ENCODE measurements around the gene HLA-DOB.

HLA-DOB gene

DNA sequence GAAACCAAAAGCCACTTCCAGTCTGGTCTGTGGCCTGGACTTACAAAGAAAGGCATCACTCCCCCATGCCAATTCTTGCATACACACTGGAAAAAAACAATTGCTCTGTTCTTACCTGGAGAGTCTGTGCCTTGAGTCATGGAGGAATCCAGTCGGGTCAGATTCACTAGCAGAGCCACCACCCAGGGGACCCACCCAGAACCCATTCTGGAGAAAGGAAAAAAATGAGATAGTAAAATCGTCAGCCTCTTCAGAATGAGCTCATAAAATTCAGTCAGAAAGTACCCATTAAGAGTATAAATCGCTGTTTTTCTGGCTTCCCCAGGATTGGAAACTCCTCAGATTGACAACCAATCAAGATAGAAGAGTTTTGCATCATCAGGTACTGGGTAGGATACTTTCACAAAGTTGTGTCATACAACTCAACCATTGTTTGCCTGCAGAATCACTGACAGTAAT, at the start of gene HLA-DOB:
Gene HLA-DOB (minus strand): TSS at position 257 of the 459 bp plus-strand sequence. CDS start 51 bp downstream, at position 206.
- Mint-ChIP-seq H3K4me3 (no peak within 1 kb of the TSS), H3K9me3 (no peaks in the 10 kb centered on the region), H3K27ac (peak within 1 kb of the TSS in 1 of 2 donors; percentile 79), H3K27me3 (no peaks in the 10 kb centered on the region), H3K4me1 (peaks cover 11% of the 10 kb centered on the region)
- ATAC-seq (peak; percentile 67), DNase-seq (no peak)

DNA sequence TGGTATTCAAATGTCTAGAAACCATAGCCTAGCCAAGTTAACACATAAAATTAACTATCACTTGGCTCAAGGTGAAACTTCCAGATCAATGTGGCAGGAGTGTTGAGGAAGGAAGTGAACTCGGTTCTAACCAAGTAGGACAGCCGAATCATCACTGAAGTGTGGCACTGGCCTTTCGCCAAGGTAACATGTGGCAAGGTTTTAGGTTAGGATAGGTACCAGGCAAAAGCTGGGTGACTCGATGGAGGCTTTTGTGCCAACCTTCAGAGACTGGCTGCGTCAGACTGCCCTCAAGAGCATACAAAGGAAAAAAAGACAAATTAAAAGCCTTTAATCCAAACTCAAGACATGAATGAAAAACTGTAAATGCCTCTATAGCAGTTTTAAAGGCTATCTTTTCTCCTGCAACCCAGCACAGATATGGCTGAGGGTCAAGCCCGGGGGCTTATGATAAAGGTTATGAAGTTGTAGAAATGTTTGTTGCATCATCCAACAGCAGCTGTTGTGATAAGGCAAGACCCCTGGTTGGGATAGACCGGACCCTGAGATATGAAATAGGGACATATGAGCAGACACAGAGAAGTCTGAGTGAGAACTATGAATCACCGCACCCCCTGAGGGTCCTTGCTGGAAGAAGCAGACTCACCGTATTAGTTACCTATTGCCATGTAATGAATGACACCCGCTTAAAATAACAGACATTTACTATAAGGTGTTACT, 49.1 kb upstream of the HLA-DOB start:
- no peaks in the 10 kb centered on the region for H3K9me3 Mint-ChIP-seq
- ATAC-seq (peak; percentile 41), DNase-seq (no peak)
- H3K4me3 Mint-ChIP-seq, result no peak overlapping the region
- H3K27ac Mint-ChIP-seq, result peak overlapping the region in 1 of 2 donors; percentile 80
- no peaks in the 10 kb centered on the region for H3K27me3 Mint-ChIP-seq
- H3K4me1 Mint-ChIP-seq, result peaks cover 54% of the 10 kb centered on the region

DNA sequence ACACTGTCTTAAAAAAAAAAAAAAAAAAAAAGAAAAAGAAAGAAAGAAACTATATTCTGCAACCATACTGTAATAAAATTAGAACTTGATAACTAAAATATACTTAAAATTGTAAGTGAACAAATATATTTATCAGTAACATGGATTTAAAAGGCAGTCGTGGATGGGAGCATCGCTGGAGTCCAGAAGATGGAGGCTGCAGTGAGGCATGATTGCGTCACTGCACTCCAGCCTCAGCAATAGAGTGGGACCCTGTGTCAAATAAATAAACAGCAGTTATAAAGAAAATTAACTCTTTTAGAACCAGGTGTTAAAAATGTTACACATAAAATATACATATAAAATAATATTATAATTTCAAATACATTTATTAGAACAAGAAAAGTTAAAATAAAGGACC, 45.9 kb upstream of the HLA-DOB start:
- ATAC-seq, result no peak
- Mint-ChIP-seq H3K4me3 (no peak overlapping the region), H3K9me3 (no peaks in the 10 kb centered on the region), H3K27me3 (no peaks in the 10 kb centered on the region), H3K4me1 (peaks cover 65% of the 10 kb centered on the region), H3K27ac (no peak overlapping the region)
- DNase-seq, result no peak

DNA sequence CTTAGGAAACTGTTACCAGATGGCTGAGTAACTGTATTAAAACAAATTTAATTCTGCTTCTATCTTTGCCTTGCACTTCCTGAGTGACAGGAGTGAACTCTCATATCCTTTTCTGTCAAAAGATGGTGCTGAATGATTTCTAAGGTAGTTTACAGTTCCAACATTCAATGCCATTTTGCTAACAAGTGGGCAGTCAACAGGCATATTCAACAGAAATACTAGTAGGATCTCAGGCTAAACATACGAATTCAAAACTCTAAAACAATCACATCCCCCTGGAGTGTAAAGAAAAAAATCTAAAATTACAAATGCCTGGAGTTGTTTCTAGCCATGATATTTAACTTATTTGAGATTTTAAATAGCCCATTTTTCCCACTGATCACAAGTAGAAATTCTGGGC, 43.9 kb upstream of the HLA-DOB start:
- DNase-seq (no peak), ATAC-seq (no peak)
- Mint-ChIP-seq H3K4me1 (peaks cover 65% of the 10 kb centered on the region), H3K9me3 (no peaks in the 10 kb centered on the region), H3K4me3 (no peak overlapping the region), H3K27me3 (no peaks in the 10 kb centered on the region), H3K27ac (peak overlapping the region in 1 of 2 donors; percentile 49)

DNA sequence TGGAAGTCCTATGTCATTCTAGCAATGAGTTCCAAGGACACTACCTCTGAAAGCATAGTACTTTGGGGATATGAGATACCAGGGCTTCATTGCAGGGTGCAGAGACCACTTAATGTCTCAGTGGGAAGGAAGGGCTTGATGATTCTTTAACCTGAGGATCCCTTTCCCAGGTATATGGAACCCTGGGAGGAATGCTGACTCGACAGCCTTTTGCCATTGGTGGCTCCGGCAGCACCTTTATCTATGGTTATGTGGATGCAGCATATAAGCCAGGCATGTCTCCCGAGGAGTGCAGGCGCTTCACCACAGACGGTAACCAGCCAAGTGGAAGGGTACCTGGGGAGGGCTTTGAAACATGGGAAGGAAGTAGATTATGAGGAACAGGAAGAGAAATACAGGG, 41.4 kb upstream of the HLA-DOB start:
- H3K27me3 Mint-ChIP-seq, result no peaks in the 10 kb centered on the region
- DNase-seq (no peak), ATAC-seq (no peak)
- H3K9me3 Mint-ChIP-seq, result no peaks in the 10 kb centered on the region
- H3K27ac Mint-ChIP-seq, result peak overlapping the region; percentile 50 to 84
- H3K4me3 Mint-ChIP-seq, result peak overlapping the region; percentile 50 to 55
- H3K4me1 Mint-ChIP-seq, result peaks cover 64% of the 10 kb centered on the region

DNA sequence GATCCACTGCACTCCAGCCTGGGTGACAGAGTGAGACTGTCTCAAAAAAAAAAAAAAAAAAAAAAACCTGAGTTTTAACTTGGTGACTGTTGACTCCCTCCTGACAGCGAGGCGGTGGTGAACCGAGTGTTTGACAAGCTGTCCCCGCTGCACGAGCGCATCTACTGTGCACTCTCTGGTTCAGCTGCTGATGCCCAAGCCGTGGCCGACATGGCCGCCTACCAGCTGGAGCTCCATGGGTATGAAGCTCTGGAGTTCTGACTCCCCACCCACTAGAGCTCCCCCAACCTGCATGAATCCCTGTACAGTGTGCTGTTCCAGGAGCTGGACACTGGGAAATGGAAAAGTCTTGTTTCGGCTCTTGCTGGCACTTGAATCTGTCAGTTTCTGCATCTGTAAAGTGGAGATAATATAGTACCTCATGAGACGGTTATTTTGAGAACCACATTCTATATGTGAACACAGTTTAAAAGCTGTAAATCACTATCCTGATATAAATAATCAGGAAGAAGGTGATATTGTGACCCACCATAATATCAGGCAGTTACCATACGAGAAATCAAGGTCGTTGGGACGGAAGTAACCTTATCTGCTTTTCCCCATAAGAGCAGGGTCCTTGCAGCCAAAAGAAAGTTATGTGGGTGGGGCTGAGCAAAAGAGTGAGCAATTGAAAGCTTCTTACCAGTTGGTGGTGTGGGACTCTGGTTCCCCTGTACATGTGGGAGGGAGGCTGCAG, 40.5 kb upstream of the HLA-DOB start:
- Mint-ChIP-seq H3K9me3 (no peaks in the 10 kb centered on the region), H3K4me3 (peak overlapping the region; percentile 40 to 52), H3K27ac (peak overlapping the region; percentile 35 to 55), H3K27me3 (no peaks in the 10 kb centered on the region), H3K4me1 (peaks cover 64% of the 10 kb centered on the region)
- DNase-seq (no peak), ATAC-seq (no peak)

DNA sequence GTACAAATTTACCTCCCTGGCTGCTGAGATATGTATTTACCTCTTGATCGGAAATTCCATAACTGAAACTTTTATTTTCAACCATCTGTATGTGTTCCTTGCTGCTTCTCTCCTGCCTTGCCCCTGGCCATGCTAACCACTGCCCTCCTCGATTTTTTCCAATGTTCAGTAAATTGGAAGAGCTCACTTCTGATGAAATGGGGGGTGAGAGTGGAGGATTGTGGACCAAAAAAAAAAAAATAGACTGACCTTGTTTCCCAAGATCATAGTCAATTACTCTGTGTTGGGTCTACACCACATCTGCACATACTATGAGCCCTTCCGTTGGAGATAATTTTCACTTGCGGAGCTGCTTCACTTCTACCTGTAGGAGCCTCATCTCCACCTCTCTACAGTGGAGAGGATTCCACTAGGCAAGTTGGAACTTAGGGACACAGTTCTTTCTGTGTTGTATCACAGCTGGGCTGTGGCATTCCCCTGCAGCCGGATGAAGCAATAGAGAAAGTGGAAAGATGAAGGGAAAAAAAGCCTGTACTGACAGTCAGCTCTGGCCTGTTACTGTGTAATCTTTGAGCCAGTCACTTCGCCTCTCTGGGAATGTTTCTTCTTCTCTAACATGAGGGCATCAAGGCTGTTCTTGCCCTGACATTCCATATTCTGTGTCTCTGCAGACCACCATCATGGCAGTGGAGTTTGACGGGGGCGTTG, 38.8 kb upstream of the HLA-DOB start:
- no peak for ATAC-seq

DNA sequence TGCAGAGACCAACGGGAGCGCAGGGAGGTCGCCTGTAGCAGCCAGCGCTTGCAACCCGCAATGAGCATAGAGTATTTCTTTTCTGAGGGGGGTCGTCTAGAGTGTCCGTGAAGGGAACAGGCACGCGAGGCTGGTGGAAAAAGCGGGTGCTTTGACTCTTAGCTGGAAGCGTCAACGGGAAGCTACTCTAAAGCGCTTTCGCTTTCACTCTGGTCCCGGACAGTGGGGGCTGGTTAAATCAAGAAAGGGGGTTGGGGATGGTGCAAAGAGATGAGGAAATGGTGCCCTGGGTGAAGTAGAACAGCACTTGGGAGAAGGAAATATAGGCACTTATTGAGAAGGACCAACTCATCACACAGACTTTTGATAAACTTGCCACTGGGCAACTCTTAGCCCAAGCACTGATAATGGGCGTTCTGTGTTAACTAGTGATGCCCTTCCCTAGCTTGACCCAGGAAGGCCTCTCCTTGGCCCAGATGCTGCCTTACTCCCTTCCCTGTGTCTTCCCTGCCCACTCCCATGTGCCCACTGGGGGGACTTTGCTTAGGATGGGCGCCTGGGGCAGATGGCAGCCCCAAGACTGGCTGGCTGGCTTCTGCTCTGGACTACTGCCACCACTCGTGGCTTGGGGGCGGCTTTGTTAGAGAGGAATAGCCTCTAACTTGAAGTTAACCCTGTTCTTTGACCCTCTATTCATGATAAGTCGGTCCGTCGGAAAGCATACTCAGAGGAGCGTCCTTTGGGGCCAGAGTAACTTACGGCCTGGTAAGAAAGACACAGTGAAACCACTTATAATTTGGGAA, 37.8 kb upstream of the HLA-DOB start:
- no peaks in the 10 kb centered on the region for H3K27me3 Mint-ChIP-seq
- H3K27ac Mint-ChIP-seq, result peak overlapping the region; percentile 98 to 100
- H3K9me3 Mint-ChIP-seq, result no peaks in the 10 kb centered on the region
- H3K4me1 Mint-ChIP-seq, result peaks cover 70% of the 10 kb centered on the region
- peak overlapping the region; percentile 99 for H3K4me3 Mint-ChIP-seq
- DNase-seq (peak in 1 of 2 donors; percentile 56), ATAC-seq (peak; percentile 33)

More for the DNA sequence above, 38.8 kb upstream of the HLA-DOB start:
- peaks cover 70% of the 10 kb centered on the region for H3K4me1 Mint-ChIP-seq
- peak overlapping the region; percentile 99 for H3K4me3 Mint-ChIP-seq
- H3K9me3 Mint-ChIP-seq, result no peaks in the 10 kb centered on the region
- peak overlapping the region; percentile 72 to 94 for H3K27ac Mint-ChIP-seq
- no peaks in the 10 kb centered on the region for H3K27me3 Mint-ChIP-seq
- no peak for DNase-seq

DNA sequence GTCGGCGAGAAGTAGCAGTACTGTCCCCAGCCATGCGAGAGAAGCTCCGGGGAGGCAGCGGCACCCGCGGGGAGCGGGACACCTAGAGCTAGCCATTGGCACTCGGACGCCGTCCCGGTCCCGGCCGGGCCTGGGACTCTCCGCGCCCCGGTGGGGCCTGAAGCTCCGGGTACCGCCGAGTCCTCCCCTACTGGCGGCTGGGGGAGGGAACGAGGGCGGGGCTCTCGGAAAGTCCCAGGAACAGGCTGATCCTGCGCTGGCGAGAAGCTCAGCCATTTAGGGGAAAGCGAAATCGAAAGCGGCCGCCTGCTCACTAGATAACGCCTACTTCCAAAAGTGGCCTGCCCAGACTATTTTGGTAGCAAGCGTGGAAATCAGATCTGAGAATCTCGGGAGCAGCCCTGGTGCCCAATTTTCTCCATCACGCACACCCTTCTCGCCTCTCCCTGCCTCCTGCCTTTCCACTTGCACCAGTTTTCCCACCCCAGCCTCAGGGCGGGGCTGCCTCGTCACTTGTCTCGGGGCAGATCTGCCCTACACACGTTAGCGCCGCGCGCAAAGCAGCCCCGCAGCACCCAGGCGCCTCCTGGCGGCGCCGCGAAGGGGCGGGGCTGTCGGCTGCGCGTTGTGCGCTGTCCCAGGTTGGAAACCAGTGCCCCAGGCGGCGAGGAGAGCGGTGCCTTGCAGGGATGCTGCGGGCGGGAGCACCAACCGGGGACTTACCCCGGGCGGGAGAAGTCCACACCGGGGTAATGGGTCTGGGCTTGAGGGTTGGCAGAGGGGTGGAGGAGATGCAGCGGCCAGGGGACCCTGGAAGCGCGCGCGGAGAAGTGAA, 37.0 kb upstream of the HLA-DOB start, which contains the start of the genes PSMB9 and TAP1:
Gene PSMB9 (plus strand): TSS at position 652 of the 835 bp plus-strand sequence. CDS start 38 bp downstream, at position 690.
Gene TAP1 (minus strand): TSS at position 164 of the 835 bp plus-strand sequence. CDS start 68 bp downstream, at position 96.
- Mint-ChIP-seq H3K27ac (peak within 1 kb of the TSS; percentile 98 to 100), H3K27me3 (no peaks in the 10 kb centered on the region), H3K9me3 (no peaks in the 10 kb centered on the region), H3K4me3 (peak within 1 kb of the TSS; percentile 99), H3K4me1 (peaks cover 70% of the 10 kb centered on the region)
- ATAC-seq (peak; percentile 86), DNase-seq (peak; percentile 93 to 95)

DNA sequence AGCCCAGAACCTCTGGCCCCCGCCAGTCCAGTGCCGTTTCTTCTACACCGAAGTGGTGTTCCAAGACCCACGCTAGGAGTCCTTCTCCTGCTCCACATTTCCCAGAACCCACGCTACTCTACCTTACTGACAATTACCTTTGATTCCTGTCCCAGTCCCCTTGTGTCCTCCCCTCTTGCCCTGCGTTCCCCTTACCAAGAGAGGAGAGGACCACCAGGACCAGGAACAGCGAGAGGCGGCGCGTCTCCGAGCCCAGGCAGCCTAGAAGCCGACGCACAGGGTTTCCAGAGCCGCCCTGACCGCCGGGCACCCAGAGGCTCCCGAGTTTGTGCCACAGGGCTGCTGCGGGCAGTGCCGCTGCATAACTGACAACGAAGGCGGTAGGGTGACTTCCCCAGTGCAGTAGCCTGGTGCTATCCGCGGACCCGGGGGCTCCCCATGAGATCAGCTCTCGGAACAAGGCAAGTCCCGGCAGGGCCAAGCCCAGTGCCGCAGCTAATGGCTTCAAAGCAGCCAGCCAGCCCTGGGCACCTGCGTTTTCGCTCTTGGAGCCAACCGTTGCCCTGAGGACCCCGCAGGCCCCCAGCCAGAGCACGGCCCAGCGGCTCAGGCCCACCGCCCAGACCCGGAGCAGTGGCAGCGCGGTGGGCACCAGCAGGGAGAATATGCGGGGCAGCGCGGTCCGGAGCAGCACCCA, 36.2 kb upstream of the HLA-DOB start:
- Mint-ChIP-seq H3K27me3 (no peaks in the 10 kb centered on the region), H3K4me1 (peaks cover 70% of the 10 kb centered on the region), H3K4me3 (peak overlapping the region; percentile 99), H3K27ac (peak overlapping the region; percentile 97 to 100), H3K9me3 (no peaks in the 10 kb centered on the region)
- ATAC-seq, result peak; percentile 83
- peak; percentile 75 to 90 for DNase-seq

DNA sequence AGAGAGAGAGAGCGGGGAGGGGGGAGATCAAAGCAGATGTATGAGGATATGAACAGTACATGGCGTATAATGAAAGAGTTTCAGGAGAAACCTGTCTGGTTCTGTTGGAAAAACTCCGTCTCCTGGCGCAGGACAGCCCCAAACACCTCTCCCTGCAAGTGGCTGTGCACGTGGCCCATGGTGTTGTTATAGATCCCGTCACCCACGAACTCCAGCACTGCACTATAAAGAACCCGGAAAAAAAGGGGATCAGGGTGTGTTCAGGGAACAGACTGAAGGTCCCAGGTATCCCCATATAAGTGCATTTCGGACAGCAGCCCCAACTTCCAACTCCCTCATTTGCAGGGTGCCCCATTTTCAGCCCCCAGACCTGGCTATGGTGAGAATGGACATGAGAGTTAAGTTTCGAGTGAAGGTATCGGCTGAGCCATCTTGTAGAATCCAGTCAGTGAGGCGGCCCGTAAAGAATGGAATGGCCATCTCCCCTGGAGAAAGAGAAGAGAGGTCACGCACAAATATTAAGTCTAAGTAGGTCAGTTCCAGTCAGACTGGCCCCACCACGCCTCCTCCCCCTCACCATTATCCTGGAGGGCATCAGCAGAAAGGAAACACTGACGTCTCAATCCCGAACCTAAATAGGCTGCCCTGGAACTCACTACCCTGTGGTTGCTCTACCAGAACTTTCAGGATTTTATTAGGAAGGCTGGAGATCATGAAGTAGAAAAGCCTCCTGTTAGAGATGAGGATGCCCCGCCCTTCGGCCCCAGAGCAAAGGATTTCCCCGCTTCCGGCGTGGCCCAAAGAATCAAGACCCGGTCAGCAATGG, 35.4 kb upstream of the HLA-DOB start:
- DNase-seq, result no peak

DNA sequence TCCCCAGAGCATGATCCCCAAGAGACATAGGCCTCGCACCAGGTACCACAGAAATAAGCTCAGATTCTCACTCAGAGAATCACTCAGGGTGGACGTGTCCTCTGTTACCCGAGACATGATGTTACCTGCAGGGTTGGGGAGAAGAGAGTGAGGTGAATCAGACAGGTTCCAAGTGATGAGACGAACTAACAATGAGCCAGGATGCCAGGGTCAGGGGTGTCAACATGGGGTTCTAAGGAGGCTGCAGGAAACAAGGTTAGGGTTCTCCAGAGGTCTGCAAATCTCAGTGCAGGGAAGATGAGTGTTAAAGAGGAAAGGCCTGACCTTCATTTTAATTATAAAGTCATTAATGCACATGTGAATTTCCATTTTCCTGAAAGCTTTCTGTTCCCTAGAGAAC, 34.2 kb upstream of the HLA-DOB start:
- DNase-seq (no peak), ATAC-seq (no peak)
- H3K4me1 Mint-ChIP-seq, result peaks cover 70% of the 10 kb centered on the region
- H3K27ac Mint-ChIP-seq, result peak overlapping the region; percentile 49 to 87
- no peaks in the 10 kb centered on the region for H3K27me3 Mint-ChIP-seq
- H3K9me3 Mint-ChIP-seq, result no peaks in the 10 kb centered on the region
- peak overlapping the region; percentile 99 for H3K4me3 Mint-ChIP-seq

More for the DNA sequence above, 35.4 kb upstream of the HLA-DOB start:
- peaks cover 70% of the 10 kb centered on the region for H3K4me1 Mint-ChIP-seq
- H3K27me3 Mint-ChIP-seq, result no peaks in the 10 kb centered on the region
- peak overlapping the region; percentile 99 for H3K4me3 Mint-ChIP-seq
- peak overlapping the region; percentile 97 to 100 for H3K27ac Mint-ChIP-seq
- H3K9me3 Mint-ChIP-seq, result no peaks in the 10 kb centered on the region
- ATAC-seq, result no peak

DNA sequence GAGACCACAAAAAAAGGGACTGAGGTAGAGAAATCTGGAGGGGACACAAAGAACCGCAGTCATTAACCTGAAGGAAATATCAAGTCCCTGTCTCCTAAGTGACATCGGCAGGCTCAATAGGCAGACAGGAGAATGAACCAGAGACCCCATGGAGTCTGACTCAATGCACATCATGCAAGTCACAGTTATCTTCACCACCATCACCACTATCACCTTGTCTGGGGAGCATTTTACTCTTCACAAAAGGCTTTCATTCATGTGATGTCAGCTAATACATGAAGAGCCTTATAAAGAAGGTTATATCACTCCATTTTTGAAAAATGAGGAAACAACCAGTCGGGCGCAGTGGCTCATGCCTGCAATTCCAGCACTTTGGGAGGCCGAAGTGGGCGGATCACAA, 32.3 kb upstream of the HLA-DOB start:
- Mint-ChIP-seq H3K27me3 (no peaks in the 10 kb centered on the region), H3K4me3 (peak overlapping the region; percentile 63 to 93), H3K4me1 (peaks cover 68% of the 10 kb centered on the region), H3K27ac (peak overlapping the region; percentile 72 to 84), H3K9me3 (no peaks in the 10 kb centered on the region)
- ATAC-seq (no peak), DNase-seq (no peak)

All from stimulated activated naive CD8-positive, alpha-beta T cell treated with anti-CD3 and anti-CD28 coated beads, Interleukin-15, amount 100 ng/mL, for 72 hours (primary cell).